ENCODE results near the gene TMC6. TPM values are rescaled to one million over a fixed set of nuclear protein-coding genes. Genes with fewer than 3 reads are reported as not detected.

TMC6 gene
- total RNA-seq, 1 donor from 2014 or later = 6.9 TPM

DNA sequence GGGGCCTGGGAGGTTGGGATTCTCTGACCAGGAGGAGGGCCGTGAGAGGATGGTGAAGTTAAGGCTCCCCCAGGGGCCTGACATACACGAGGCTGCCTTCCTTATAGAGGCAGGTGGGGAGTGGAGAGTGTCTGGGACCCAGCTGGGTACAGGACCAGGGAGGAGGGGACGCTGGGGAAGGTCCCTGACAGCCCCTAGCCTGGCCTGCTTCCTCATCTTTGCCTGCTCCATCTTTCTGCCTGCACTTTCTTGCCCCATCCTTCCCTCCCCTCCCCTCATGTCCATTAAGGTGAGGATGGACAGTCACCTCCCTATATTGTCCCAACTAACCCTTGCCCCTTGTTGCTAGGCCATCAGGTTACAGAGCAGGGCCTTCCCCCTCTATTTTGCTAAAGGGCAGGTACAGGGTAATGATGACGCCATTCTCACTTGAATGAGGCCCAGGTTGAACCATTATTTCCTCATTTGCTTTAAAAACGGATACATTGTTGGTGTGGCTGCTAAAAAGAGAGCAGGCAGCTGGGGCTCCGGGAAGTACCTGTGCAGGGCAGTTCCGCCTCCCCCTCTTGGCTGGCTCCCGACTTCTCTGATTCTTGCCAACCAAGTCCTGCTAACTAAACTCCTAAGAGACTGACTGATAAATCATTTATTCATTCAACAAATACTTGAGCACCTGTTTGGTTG is 18.9 kb upstream of the TMC6 start:
- no peak overlapping the region for H3K4me3 Mint-ChIP-seq
- peaks cover 3% of the 10 kb centered on the region for H3K27me3 Mint-ChIP-seq (ENCODE audit: insufficient read depth, low read depth)
- no peaks in the 10 kb centered on the region for H3K36me3 Mint-ChIP-seq
- H3K9ac ChIP-seq = no peak overlapping the region
- H3K79me2 ChIP-seq (ENCODE audit: low read depth) = no peaks in the 10 kb centered on the region
- no peaks in the 10 kb centered on the region for H3K9me3 Mint-ChIP-seq
- H3K4me2 ChIP-seq = no peak overlapping the region
- H2AFZ ChIP-seq (replicated peaks) = no peak overlapping the region
- peaks cover 19% of the 10 kb centered on the region for H3K4me1 Mint-ChIP-seq
- no peak overlapping the region for H3K27ac ChIP-seq
- no peak overlapping the region for H3K4me3 ChIP-seq
- no peaks in the 10 kb centered on the region for H3K9me3 ChIP-seq (ENCODE audit: low read depth)
- peaks cover 3% of the 10 kb centered on the region for H3F3A ChIP-seq (ENCODE audit: low read depth)
- DNase-seq (ENCODE audit: low spot score) = no peak
- H3K27ac Mint-ChIP-seq = no peak overlapping the region
- TF ChIP-seq EZH2phosphoT487 (IDR thresholded peaks at IDR 0.05) = no peak
- no peak for TF ChIP-seq EZH2 (IDR thresholded peaks at IDR 0.05)
- TF ChIP-seq, protein P1, sequence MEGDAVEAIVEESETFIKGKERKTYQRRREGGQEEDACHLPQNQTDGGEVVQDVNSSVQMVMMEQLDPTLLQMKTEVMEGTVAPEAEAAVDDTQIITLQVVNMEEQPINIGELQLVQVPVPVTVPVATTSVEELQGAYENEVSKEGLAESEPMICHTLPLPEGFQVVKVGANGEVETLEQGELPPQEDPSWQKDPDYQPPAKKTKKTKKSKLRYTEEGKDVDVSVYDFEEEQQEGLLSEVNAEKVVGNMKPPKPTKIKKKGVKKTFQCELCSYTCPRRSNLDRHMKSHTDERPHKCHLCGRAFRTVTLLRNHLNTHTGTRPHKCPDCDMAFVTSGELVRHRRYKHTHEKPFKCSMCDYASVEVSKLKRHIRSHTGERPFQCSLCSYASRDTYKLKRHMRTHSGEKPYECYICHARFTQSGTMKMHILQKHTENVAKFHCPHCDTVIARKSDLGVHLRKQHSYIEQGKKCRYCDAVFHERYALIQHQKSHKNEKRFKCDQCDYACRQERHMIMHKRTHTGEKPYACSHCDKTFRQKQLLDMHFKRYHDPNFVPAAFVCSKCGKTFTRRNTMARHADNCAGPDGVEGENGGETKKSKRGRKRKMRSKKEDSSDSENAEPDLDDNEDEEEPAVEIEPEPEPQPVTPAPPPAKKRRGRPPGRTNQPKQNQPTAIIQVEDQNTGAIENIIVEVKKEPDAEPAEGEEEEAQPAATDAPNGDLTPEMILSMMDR (IDR thresholded peaks at IDR 0.05) = no peak
- no peaks in the 10 kb centered on the region for H4K20me1 ChIP-seq (ENCODE audit: low read depth)
- H3K36me3 ChIP-seq = no peaks in the 10 kb centered on the region
- peaks cover 5% of the 10 kb centered on the region for H3K4me1 ChIP-seq
- no peaks in the 10 kb centered on the region for H3K27me3 ChIP-seq

GRCh38 chr17:78146881-78147280 is 18.3 kb upstream of the TMC6 start:
- peaks cover 20% of the 10 kb centered on the region for H3K4me1 Mint-ChIP-seq
- TF ChIP-seq, protein P1 (IDR thresholded peaks at IDR 0.05) = no peak
- TF ChIP-seq EZH2phosphoT487 (IDR thresholded peaks at IDR 0.05) (no peak), EZH2 (IDR thresholded peaks at IDR 0.05) (no peak)
- Histone ChIP-seq H3K4me2 (no peak overlapping the region), H4K20me1 (ENCODE audit: low read depth) (no peaks in the 10 kb centered on the region), H3K9ac (no peak overlapping the region), H3K27me3 (no peaks in the 10 kb centered on the region), H3K4me3 (no peak overlapping the region), H2AFZ (replicated peaks) (no peak overlapping the region), H3F3A (ENCODE audit: low read depth) (peaks cover 3% of the 10 kb centered on the region), H3K27ac (no peak overlapping the region), H3K4me1 (peaks cover 5% of the 10 kb centered on the region), H3K9me3 (ENCODE audit: low read depth) (no peaks in the 10 kb centered on the region), H3K79me2 (ENCODE audit: low read depth) (no peaks in the 10 kb centered on the region), H3K36me3 (no peaks in the 10 kb centered on the region)
- DNase-seq (ENCODE audit: low spot score) = no peak
- H3K27ac Mint-ChIP-seq = no peak overlapping the region
- H3K36me3 Mint-ChIP-seq = no peaks in the 10 kb centered on the region
- peaks cover 4% of the 10 kb centered on the region for H3K27me3 Mint-ChIP-seq (ENCODE audit: insufficient read depth, low read depth)
- no peaks in the 10 kb centered on the region for H3K9me3 Mint-ChIP-seq
- H3K4me3 Mint-ChIP-seq = no peak overlapping the region

GRCh38 chr17:78146471-78146869 is 17.9 kb upstream of the TMC6 start:
- no peak for DNase-seq (ENCODE audit: low spot score)
- Mint-ChIP-seq H3K9me3 (no peaks in the 10 kb centered on the region), H3K4me3 (no peak overlapping the region)

More at GRCh38 chr17:78146471-78146869, 17.9 kb upstream of the TMC6 start:
- peak overlapping the region; percentile 82 for H3K27ac Mint-ChIP-seq
- peaks cover under 1% of the 10 kb centered on the region for H3K4me1 ChIP-seq
- TF ChIP-seq EZH2phosphoT487 (IDR thresholded peaks at IDR 0.05) (no peak), EZH2 (IDR thresholded peaks at IDR 0.05) (no peak)
- TF ChIP-seq, protein P1 (IDR thresholded peaks at IDR 0.05) = no peak
- H3K27me3 Mint-ChIP-seq (ENCODE audit: insufficient read depth, low read depth) = peaks cover 4% of the 10 kb centered on the region
- H3K36me3 ChIP-seq = no peaks in the 10 kb centered on the region
- peaks cover 5% of the 10 kb centered on the region for H3F3A ChIP-seq (ENCODE audit: low read depth)
- no peak overlapping the region for H3K27ac ChIP-seq
- H3K9me3 ChIP-seq (ENCODE audit: low read depth) = no peaks in the 10 kb centered on the region
- no peak overlapping the region for H3K9ac ChIP-seq
- no peaks in the 10 kb centered on the region for H3K36me3 Mint-ChIP-seq
- no peak overlapping the region for H3K4me2 ChIP-seq
- no peaks in the 10 kb centered on the region for H4K20me1 ChIP-seq (ENCODE audit: low read depth)
- no peak overlapping the region for H2AFZ ChIP-seq (replicated peaks)
- H3K4me3 ChIP-seq = no peak overlapping the region
- H3K4me1 Mint-ChIP-seq = peaks cover 16% of the 10 kb centered on the region
- no peaks in the 10 kb centered on the region for H3K79me2 ChIP-seq (ENCODE audit: low read depth)
- peaks cover 3% of the 10 kb centered on the region for H3K27me3 ChIP-seq

Measured in neural progenitor cell (in vitro differentiated cells).